GM18505 (cell line): ENCODE measurements around the gene CLCN2.
A peak's percentile ranks its signal among the peaks of the same experiment; 100 is the strongest.

Experiments
- ATAC-seq: cut with Tn5 transposase; IDR thresholded peaks from one replicate; pipeline ENCODE4 v1.9.1; 2021; ENCODE audit not compliant: unreplicated experiment
- POLR2A ChIP-seq: IDR thresholded peaks from 4 replicates; pipeline ENCODE4 v1.6.1; 2011; ENCODE audit warnings: borderline replicate concordance; ENCODE audit not compliant: insufficient read depth, insufficient read length; ENCODE audit errors: extremely low read depth

CLCN2 gene

GRCh38 chr3:184361532-184361931 is at the start of gene CLCN2, which contains the start of gene POLR2H:
Gene CLCN2, minus strand, starts transcription at chr3:184361605. Its CDS starts 126 bp downstream, at chr3:184361479.
Gene POLR2H, plus strand, starts transcription at chr3:184361710. Its CDS starts 1,783 bp downstream, at chr3:184363493.
- TF ChIP-seq POLR2A, result peak; percentile 55

GRCh38 chr3:184409946-184410500 is 48.6 kb upstream of the CLCN2 start:
- no peak for TF ChIP-seq POLR2A
- ATAC-seq, result no peak

More at GRCh38 chr3:184361532-184361931, at the start of gene CLCN2, which contains the start of gene POLR2H:
- ATAC-seq, result peak; percentile 34

- no peak for ATAC-seq
- TF ChIP-seq POLR2A, result no peak
Observed at GRCh38 chr3:184409331-184409926, 48.0 kb upstream of the CLCN2 start.

GRCh38 chr3:184405075-184406030 is 43.9 kb upstream of the CLCN2 start:
- TF ChIP-seq POLR2A, result no peak
- ATAC-seq, result no peak

GRCh38 chr3:184399410-184399809 is 38.0 kb upstream of the CLCN2 start:
- ATAC-seq, result no peak
- TF ChIP-seq POLR2A, result no peak

- ATAC-seq, result no peak
- no peak for TF ChIP-seq POLR2A
Observed at GRCh38 chr3:184395320-184395660, 33.9 kb upstream of the CLCN2 start.

GRCh38 chr3:184391266-184391665 is 29.9 kb upstream of the CLCN2 start:
- no peak for ATAC-seq
- no peak for TF ChIP-seq POLR2A

GRCh38 chr3:184389935-184390528 is 28.6 kb upstream of the CLCN2 start:
- no peak for ATAC-seq
- TF ChIP-seq POLR2A, result no peak

- no peak for TF ChIP-seq POLR2A
- ATAC-seq, result no peak
Observed at GRCh38 chr3:184389384-184389783, 28.0 kb upstream of the CLCN2 start.

- TF ChIP-seq POLR2A, result no peak
- ATAC-seq, result no peak
Observed at GRCh38 chr3:184388936-184389230, 27.5 kb upstream of the CLCN2 start.

- no peak for TF ChIP-seq POLR2A
- no peak for ATAC-seq
Observed at GRCh38 chr3:184388164-184388935, 26.9 kb upstream of the CLCN2 start.

GRCh38 chr3:184387174-184387714 is 25.8 kb upstream of the CLCN2 start:
- no peak for TF ChIP-seq POLR2A

More at GRCh38 chr3:184387174-184387714, 25.8 kb upstream of the CLCN2 start:
- ATAC-seq, result no peak
